ENCODE data around the gene RTTN. TPM values are rescaled to one million over a fixed set of nuclear protein-coding genes. Genes with fewer than 3 reads are reported as not detected.

Gene RTTN
- polyA plus RNA-seq, 1 donor (not counting 4 experiments of a cell fraction or from before 2014, with no cell fraction given): 77.3 TPM

- Histone ChIP-seq H4K20me1 (ENCODE audit: control insufficient read depth, extremely low read depth, insufficient read depth, low read length) (no peaks in the 10 kb centered on the region), H3K9me1 (ENCODE audit: control insufficient read depth, extremely low read depth, insufficient read depth, low read length) (no peaks in the 10 kb centered on the region), H3K9me3 (ENCODE audit: control insufficient read depth, low read depth, low read length) (no peaks in the 10 kb centered on the region), H3K36me3 (ENCODE audit: control insufficient read depth in 2 of 2, extremely low read depth in 1 of 2, insufficient read depth in 2 of 2, low read length in 2 of 2) (no peaks in the 10 kb centered on the region), H3K27me3 (ENCODE audit: control insufficient read depth, extremely low read depth, insufficient read depth, low read length) (no peaks in the 10 kb centered on the region), H3K4me3 (ENCODE audit: control insufficient read depth in 2 of 3, extremely low read depth in 1 of 3, insufficient read depth in 2 of 3, low read depth in 1 of 3, low read length in 3 of 3) (no peak overlapping the region), H3K27ac (ENCODE audit: control insufficient read depth, insufficient read depth, low read length) (no peak overlapping the region), H3K9ac (ENCODE audit: control insufficient read depth, extremely low read depth, insufficient read depth, low read length) (no peak overlapping the region), H3K79me2 (ENCODE audit: control insufficient read depth, insufficient read depth, low read length) (no peaks in the 10 kb centered on the region), H2AFZ (ENCODE audit: control insufficient read depth, low read length) (no peak overlapping the region), H3K4me1 (ENCODE audit: control insufficient read depth, extremely low read depth, insufficient read depth, low read length) (no peaks in the 10 kb centered on the region), H3K4me2 (ENCODE audit: control insufficient read depth, extremely low read depth, insufficient read depth, low read depth, low read length) (no peak overlapping the region)
- dilution Hi-C loops (cut with MboI; ENCODE audit: extremely low pct_ligation_motif_present, low sequenced_read_pairs): no loop called here
- TF ChIP-seq EZH2 (IDR thresholded peaks at IDR 0.05; ENCODE audit: low read length): no peak
- TF ChIP-seq, protein P1, sequence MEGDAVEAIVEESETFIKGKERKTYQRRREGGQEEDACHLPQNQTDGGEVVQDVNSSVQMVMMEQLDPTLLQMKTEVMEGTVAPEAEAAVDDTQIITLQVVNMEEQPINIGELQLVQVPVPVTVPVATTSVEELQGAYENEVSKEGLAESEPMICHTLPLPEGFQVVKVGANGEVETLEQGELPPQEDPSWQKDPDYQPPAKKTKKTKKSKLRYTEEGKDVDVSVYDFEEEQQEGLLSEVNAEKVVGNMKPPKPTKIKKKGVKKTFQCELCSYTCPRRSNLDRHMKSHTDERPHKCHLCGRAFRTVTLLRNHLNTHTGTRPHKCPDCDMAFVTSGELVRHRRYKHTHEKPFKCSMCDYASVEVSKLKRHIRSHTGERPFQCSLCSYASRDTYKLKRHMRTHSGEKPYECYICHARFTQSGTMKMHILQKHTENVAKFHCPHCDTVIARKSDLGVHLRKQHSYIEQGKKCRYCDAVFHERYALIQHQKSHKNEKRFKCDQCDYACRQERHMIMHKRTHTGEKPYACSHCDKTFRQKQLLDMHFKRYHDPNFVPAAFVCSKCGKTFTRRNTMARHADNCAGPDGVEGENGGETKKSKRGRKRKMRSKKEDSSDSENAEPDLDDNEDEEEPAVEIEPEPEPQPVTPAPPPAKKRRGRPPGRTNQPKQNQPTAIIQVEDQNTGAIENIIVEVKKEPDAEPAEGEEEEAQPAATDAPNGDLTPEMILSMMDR (optimal IDR thresholded peaks at IDR 0.05 in 1 of 3, IDR thresholded peaks at IDR 0.05 in 1 of 3, conservative IDR thresholded peaks at IDR 0.05 in 1 of 3; ENCODE audit: extremely low read depth in 1 of 3, insufficient read depth in 2 of 3, low read length in 3 of 3): no peak
- DNase-seq (ENCODE audit: low read depth, low spot score) (no peak), FAIRE-seq (no peak)
Observed at GRCh38 chr18:70227438-70227837, 22.0 kb upstream of the RTTN start.

- H3K4me2 ChIP-seq (ENCODE audit: control insufficient read depth, extremely low read depth, insufficient read depth, low read depth, low read length): no peak overlapping the region
- no peaks in the 10 kb centered on the region for H3K9me1 ChIP-seq (ENCODE audit: control insufficient read depth, extremely low read depth, insufficient read depth, low read length)
- no peaks in the 10 kb centered on the region for H4K20me1 ChIP-seq (ENCODE audit: control insufficient read depth, extremely low read depth, insufficient read depth, low read length)
- no peak overlapping the region for H3K4me3 ChIP-seq (ENCODE audit: control insufficient read depth in 2 of 3, extremely low read depth in 1 of 3, insufficient read depth in 2 of 3, low read depth in 1 of 3, low read length in 3 of 3)
- H3K9me3 ChIP-seq (ENCODE audit: control insufficient read depth, low read depth, low read length): no peaks in the 10 kb centered on the region
- DNase-seq (ENCODE audit: low read depth, low spot score): no peak
- no peaks in the 10 kb centered on the region for H3K36me3 ChIP-seq (ENCODE audit: control insufficient read depth in 2 of 2, extremely low read depth in 1 of 2, insufficient read depth in 2 of 2, low read length in 2 of 2)
- FAIRE-seq: no peak
- TF ChIP-seq EZH2 (IDR thresholded peaks at IDR 0.05; ENCODE audit: low read length): no peak
- H2AFZ ChIP-seq (ENCODE audit: control insufficient read depth, low read length): no peak overlapping the region
- no peak overlapping the region for H3K9ac ChIP-seq (ENCODE audit: control insufficient read depth, extremely low read depth, insufficient read depth, low read length)
- H3K4me1 ChIP-seq (ENCODE audit: control insufficient read depth, extremely low read depth, insufficient read depth, low read length): no peaks in the 10 kb centered on the region
- H3K79me2 ChIP-seq (ENCODE audit: control insufficient read depth, insufficient read depth, low read length): no peaks in the 10 kb centered on the region
- H3K27me3 ChIP-seq (ENCODE audit: control insufficient read depth, extremely low read depth, insufficient read depth, low read length): peaks cover 10% of the 10 kb centered on the region
- H3K27ac ChIP-seq (ENCODE audit: control insufficient read depth, insufficient read depth, low read length): no peak overlapping the region
- dilution Hi-C loops (cut with MboI; ENCODE audit: extremely low pct_ligation_motif_present, low sequenced_read_pairs): loop anchor here (25.0 kb wide), 1 partner anchor 215 kb away; no protein-coding TSS in a partner anchor
Observed at GRCh38 chr18:70221915-70222278, 16.4 kb upstream of the RTTN start.

Data from keratinocyte (primary cell).